DND-41 (cell line): ENCODE results near the gene RNF220.

Experiments
- EZH2 ChIP-seq: IDR thresholded peaks from 3 replicates; pipeline ENCODE4 v1.6.1; 2012; ENCODE audit warnings: borderline replicate concordance, low read depth, mild to moderate bottlenecking, moderate library complexity, low read length, inconsistent platforms; ENCODE audit not compliant: severe bottlenecking
- TF ChIP-seq, protein P1 (sequence below): IDR thresholded peaks from 2 replicates; pipeline ENCODE4 v1.5.1; 2012; ENCODE audit warnings: borderline replicate concordance, low read length, moderate library complexity, mild to moderate bottlenecking; ENCODE audit not compliant: poor library complexity, severe bottlenecking; ENCODE audit errors: extremely low read depth

DNA sequence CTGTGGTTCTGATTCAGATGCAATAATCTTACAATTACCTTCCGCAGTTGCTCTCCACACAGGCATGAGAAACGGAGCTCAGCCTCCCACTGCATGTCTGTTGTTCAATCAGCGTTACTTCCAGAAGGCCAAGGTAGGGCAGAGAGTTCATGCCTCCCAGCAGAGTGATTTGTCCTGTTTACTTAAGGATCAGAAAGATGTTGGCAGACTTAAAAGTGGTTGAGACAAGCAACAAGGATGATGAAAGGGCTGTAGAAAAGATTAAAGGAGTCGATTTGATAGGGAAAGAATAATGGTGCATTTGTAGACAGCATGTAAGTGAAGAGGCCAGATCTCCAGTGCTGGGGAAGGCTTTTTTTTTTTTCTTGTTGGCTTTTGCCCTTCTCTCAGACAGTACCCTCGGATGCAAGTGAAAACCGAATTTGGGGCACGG lies 296.1 kb downstream of the RNF220 start:
- TF ChIP-seq, protein P1, sequence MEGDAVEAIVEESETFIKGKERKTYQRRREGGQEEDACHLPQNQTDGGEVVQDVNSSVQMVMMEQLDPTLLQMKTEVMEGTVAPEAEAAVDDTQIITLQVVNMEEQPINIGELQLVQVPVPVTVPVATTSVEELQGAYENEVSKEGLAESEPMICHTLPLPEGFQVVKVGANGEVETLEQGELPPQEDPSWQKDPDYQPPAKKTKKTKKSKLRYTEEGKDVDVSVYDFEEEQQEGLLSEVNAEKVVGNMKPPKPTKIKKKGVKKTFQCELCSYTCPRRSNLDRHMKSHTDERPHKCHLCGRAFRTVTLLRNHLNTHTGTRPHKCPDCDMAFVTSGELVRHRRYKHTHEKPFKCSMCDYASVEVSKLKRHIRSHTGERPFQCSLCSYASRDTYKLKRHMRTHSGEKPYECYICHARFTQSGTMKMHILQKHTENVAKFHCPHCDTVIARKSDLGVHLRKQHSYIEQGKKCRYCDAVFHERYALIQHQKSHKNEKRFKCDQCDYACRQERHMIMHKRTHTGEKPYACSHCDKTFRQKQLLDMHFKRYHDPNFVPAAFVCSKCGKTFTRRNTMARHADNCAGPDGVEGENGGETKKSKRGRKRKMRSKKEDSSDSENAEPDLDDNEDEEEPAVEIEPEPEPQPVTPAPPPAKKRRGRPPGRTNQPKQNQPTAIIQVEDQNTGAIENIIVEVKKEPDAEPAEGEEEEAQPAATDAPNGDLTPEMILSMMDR, result no peak
- TF ChIP-seq EZH2, result no peak
